Dedifferentiated amniotic fluid mesenchymal stem cell (primary cell): ENCODE measurements around the gene KIAA0232.
A peak's percentile ranks its signal among the peaks of the same experiment; 100 is the strongest.

Experiments
- DNase-seq: peaks from one replicate; pipeline ENCODE4 v3.0.0-alpha.2; 2016; ENCODE audit errors: extremely low spot score

Gene KIAA0232

GRCh38 chr4:6782147-6782845 is at the start of gene KIAA0232:
KIAA0232 (plus strand) TSS chr4:6782727; CDS start chr4:6824454, 41,727 bp downstream.
- DNase-seq, result peak; percentile 92

- no peak for DNase-seq
These were observed 49.0 kb upstream of the KIAA0232 start for GRCh38 chr4:6733358-6734164.

- DNase-seq, result no peak
These were observed 48.3 kb upstream of the KIAA0232 start for GRCh38 chr4:6734165-6734786.

GRCh38 chr4:6739920-6740319 is 42.6 kb upstream of the KIAA0232 start:
- no peak for DNase-seq

- no peak for DNase-seq
These were observed 42.2 kb upstream of the KIAA0232 start for GRCh38 chr4:6740347-6740746.

GRCh38 chr4:6742507-6742906 is 40.0 kb upstream of the KIAA0232 start:
- DNase-seq, result no peak

- DNase-seq, result no peak
These were observed 39.5 kb upstream of the KIAA0232 start for GRCh38 chr4:6742989-6743388.

- DNase-seq, result no peak
These were observed 35.7 kb upstream of the KIAA0232 start for GRCh38 chr4:6746721-6747293.

- DNase-seq, result no peak
These were observed 35.1 kb upstream of the KIAA0232 start for GRCh38 chr4:6747294-6748051.

GRCh38 chr4:6748286-6748685 is 34.2 kb upstream of the KIAA0232 start:
- no peak for DNase-seq

- DNase-seq, result no peak
These were observed 33.0 kb upstream of the KIAA0232 start for GRCh38 chr4:6749340-6750171.

- DNase-seq, result no peak
These were observed 32.0 kb upstream of the KIAA0232 start for GRCh38 chr4:6750286-6751221.

GRCh38 chr4:6751611-6752485 is 30.7 kb upstream of the KIAA0232 start:
- no peak for DNase-seq

- DNase-seq, result no peak
These were observed 30.1 kb upstream of the KIAA0232 start for GRCh38 chr4:6752486-6752829.

- no peak for DNase-seq
These were observed 29.4 kb upstream of the KIAA0232 start for GRCh38 chr4:6753103-6753560.

GRCh38 chr4:6753891-6754290 is 28.6 kb upstream of the KIAA0232 start:
- no peak for DNase-seq

- no peak for DNase-seq
These were observed 27.9 kb upstream of the KIAA0232 start for GRCh38 chr4:6754481-6755087.

- no peak for DNase-seq
These were observed 27.3 kb upstream of the KIAA0232 start for GRCh38 chr4:6755088-6755753.
